NCI-H2196 (cell line): Measurements from ENCODE around the gene TMEM247.
"Not testable (repeated sequence)": the region's sequence is repeated elsewhere in the genome, so short reads cannot be mapped to it uniquely, and the experiment has no call there.

ENCODE experiments used
- DNase-seq: peaks from one replicate; lab custom pipeline; 2025; ENCODE audit not compliant: unreplicated experiment; lab: John Stamatoyannopoulos, UW

The TMEM247 gene

DNA sequence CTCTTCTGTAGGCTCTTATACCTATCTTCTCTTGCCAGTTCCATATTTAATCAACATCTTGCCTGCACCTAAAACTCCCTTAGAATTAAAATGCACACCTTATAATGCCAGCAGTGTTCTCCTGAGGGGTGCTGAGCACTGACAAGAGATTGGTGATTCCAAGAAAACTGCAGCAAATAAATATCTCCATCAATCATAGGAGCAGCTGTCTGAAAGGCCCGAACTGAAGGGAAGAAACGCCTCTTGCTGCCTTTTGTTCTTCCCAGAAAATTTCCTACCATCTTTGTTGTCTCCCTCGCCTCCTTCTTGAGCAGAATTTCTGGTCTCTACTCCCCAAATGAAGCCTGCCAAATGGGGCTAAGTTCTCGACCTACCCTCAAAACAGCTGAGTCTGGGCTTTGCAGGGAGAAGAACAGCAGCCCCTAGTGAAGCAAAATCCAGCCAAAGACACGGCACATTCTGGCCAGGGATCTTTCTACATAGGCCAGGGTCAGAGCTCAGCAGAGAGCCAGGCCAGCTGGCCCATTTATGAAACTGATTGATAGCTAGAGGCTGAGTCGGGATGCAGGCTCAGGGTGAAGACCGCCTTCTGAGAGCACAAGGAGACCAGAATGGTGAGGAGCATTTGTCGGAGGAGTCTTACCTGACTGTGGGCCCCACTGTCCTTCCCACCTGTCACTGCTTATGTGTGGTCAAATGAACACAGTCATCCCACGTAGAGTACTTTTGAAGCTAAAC, 20.4 kb upstream of the TMEM247 start:
- no peak for DNase-seq

DNA sequence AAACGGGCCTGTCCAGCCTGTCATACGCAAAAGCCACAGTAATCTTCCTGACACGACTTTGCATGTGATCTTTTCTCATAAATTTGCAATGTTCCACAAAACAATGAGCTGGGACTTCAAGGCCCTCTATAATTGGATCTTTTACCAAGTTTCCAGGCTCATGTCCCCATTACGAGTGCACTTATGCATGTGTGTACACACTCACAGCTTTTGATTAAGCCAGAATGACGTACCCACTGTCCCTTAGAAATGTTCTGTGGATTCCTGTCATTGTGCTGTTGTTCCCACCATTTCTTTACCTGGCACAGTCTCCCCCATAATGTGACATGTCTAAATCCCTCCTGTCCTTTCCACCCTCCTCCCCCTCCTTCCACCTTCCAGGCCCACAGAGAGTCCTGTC, 19.7 kb upstream of the TMEM247 start:
- DNase-seq, result no peak

DNA sequence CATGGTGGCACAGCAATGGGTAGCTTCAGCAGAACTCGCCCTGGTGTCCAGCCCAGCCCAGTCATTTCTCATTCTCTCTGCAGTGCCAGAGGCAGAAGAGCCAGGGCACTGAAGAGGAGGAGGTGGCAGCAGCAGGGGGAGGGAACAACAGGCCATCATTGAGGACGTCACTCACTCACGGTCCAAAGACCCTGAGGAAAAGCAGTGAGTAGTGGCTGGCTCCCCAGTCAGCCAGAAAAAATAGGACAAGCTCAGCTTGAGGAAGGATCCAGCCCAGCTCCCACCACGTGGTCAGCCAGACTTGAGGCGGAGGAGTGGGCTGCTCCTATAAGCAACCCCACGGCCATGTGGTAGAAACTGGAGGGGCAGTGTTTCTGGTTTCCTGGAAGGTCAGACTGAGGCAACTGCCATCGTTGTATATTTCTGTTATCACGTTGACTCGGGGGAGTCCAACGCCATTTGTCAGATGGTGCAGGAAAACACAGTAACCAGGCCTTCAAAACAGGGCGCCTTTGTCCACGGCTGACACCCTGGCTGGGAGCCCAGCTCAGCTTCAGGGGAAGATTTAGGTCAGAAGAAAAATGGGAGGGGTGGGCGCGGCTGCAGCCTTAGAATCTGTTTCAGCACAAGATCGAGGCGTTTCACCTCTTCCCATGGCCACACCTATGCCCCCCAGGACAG, 19.0 kb upstream of the TMEM247 start:
- DNase-seq, result no peak

DNA sequence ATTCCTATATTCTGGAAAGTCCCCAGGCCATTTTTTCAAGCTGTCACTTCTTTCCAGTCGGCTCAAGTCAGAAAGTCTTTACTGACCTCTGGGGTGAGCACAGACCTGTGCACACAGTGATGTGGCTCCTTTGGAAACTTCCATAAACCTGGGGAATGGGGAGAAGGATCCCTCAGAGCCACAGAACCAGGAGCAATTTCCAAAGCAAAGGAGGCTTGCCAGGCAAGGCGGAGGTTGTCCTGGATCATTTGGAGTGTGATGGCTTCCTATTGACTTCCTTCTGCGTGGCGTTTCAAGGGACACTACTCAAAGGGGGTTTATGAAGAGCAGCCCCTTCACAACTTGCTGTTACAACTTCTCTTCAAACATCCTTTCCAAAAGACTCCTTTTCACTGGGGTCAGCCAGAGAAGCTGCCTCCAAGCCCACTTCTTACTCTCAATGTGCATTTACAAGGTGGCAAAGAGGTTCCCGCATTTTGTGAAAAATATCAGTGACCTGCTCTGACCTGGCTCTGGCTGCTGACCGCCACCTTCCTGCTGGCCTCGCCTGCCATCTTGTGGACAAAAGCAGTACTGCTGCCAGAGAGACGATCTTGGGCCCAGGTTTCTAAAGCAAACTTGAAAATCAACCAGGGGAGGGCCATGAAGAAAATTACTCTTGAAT, 18.2 kb upstream of the TMEM247 start:
- DNase-seq, result peak; percentile 80

DNA sequence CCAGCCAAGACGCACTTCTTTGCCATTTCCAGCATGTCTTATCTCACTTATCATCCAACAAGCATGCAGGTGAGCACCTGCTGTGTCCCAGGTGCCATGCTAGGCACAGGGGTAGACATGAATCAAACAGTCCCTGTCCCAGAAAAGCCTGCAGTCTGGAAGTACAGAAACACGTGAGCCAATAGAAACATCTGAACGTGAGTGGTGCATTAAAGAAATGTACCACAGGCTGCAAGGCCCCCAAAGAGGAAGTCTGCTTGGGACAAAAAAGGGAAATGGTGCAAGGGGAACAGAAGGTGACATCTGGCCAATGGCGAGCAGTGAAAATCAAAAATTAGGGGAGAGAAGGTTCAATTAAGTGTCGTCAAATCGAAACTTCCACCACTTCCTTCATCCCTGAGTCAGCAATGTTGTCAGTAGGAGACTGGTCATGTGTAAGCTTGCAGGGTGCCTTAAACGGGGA, 17.6 kb upstream of the TMEM247 start:
- no peak for DNase-seq

DNA sequence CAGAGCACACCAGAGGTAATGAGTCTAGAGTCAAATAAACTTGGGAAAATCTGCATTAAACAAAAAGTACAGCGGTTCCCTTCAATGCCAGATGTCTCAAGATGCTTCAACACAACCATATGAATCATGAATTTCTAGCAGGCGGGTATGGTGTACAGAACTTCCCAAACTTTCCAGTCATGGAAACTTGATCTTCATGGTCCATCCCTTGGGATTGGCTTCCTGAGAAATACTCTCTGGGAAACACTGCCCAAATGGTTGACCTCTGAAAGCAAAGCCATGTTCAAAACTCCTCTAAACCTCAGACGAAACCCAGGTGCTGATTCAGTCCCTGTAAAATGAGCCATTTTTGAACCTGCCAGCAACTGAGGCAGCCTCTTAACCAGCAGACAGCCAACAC, 16.4 kb upstream of the TMEM247 start:
- DNase-seq, result no peak

DNA sequence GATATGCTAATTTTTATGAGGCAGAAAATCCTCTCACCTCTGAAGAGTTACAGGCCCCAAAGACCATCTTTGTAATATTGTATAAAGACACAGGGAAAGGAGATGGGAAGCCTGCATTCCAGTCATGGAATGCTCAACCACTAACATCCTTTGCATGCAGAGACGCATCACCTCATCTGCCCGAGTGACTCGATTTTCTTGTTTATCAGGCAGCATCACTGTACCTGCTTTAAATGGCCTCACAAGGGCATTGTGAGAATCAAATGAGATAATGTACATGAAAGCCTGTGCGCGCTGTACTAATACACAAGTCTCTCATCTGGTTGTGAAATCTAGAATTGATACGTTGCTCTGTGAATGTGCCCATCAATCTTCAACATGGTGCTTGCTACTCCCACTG, 10.2 kb upstream of the TMEM247 start:
- no peak for DNase-seq

DNA sequence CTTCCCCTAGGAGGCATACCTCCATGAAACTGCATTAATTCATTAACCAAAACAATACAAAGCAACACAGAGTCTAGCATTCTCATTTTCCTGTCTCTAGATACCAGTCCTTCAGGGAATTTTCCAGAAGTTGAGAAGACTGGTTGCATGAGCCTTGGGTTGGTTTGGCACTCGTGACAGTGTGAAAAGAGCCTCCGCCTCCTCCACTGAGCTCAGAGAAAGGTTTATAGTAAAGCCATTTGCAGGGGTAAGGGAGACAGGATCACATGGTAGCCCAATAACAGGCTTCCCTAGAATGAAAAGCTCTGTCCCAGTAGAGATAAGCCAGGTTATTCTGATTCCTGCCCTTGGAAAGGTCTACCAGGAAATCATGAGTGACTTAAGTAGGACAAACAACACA, 9.7 kb upstream of the TMEM247 start:
- no peak for DNase-seq

DNA sequence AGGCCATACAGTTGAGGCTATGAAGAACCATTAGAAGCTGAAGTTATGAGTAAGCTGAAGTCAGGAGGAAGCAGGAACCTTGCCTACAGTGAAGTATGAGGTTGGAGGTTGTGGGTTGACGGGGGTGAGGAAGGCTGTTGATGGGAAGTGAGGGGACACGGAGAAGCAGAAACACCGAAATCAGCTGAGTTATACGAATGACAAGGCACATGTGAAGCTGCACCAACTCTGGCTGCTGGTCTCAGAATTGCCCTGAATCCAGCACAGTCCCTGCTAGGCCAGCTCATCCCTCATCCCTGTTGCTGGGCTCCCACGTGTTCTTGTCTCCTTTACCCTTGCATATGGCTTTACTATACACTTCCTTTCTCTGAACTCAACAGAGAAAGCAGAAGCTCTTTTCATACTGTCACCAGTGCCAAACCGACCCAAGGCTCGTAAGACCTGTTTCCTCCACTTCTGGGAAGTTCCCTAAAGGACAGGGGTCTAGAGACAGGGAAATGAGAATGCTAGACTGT, 9.2 kb upstream of the TMEM247 start:
- no peak for DNase-seq

DNA sequence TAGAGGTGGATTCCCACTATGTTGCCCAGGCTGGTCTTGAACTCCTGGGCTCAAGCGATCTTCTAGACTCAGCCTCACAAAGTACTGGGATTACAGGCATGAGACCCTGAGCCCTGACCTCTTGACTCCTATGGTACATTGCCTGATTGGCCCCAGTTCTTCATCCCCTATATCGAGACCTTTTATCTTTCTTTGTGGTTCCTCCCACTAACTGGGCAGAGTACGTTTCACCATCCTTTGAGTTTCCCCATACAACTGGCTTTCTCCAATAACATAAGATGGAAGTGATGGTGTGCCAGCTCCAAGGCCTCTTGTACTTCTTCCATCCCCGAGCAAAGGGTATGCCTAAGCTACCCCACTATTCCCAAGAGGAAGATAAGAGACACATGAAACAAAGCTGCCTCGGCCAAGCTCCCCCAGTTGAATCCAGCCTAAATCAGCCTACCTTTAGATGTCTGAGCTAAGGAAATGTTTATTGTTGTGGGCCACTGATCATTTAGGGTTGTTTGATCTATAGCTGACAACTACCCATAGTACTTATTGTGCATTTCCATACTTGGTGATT, 8.3 kb upstream of the TMEM247 start:
- DNase-seq, result no peak

DNA sequence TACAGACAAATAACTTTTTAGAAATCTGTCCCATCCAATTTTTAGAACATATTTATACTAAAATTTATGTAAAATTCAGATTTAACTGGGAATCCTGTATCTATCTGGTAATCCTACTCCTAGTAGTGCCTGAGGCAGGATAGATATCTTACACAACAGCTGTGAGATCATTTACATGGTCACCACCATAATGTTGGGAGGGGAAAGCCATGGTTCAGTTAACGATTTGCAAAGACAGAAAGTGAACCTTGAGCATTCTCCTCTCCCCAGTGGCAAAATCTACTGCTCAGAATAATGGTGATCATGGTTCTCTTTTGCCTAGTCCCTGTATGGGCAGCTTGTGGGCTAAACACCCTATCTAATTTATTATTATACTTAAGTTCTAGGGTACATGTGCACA, 7.7 kb upstream of the TMEM247 start:
- DNase-seq, result no peak

DNA sequence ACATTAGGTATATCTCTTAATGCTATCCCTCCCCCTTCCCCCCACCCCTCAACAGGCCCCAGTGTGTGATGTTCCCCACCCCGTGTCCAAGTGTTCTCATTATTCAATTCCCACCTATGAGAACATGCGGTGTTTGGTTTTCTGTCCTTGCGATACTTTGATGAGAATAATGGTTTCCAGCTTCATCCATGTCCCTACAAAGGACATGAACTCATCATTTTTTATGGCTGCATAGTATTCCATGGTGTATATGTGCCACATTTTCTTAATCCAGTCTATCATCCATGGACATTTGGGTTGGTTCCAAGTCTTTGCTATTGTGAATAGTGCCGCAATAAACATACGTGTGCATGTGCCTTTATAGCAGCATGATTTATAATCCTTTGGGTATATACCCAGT, 7.2 kb upstream of the TMEM247 start:
- DNase-seq, result not testable (repeated sequence)

DNA sequence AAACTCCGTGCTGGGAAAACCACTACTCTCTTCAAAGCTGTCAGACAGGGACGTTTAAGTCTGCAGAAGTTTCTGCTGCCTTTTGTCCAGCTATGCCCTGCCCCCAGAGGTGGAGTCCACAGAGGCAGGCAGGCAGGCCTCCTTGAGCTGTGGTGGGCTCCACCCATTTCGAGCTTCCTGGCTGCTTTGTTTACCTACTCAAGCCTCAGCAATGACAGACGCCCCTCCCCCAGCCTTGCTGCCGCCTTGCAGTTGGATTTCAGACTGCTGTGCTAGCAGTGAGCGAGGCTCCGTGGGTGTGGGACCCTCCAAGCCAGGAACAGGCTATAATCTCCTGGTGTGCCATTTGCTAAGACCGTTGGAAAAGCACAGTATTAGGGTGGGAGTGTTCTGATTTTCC, 1.9 kb upstream of the TMEM247 start:
- DNase-seq, result not testable (repeated sequence)

DNA sequence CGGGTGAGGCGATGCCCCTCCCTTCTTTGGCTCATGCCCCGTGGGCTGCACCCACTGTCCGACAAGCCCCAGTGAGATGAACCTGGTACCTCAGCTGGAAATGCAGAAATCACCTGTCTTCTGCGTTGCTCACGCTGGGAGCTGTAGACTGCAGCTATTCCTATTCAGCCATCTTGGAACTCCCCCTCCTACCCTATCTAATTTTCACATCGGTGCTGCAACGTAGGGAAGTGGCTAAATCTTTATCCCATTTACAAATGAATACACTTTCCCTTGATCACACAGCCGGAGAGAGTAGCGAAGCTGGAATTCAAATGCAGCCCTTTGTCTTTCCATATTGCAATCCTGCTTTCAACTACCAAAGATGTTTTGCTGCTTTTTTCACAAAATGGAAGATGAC, 1.4 kb upstream of the TMEM247 start:
- no peak for DNase-seq

DNA sequence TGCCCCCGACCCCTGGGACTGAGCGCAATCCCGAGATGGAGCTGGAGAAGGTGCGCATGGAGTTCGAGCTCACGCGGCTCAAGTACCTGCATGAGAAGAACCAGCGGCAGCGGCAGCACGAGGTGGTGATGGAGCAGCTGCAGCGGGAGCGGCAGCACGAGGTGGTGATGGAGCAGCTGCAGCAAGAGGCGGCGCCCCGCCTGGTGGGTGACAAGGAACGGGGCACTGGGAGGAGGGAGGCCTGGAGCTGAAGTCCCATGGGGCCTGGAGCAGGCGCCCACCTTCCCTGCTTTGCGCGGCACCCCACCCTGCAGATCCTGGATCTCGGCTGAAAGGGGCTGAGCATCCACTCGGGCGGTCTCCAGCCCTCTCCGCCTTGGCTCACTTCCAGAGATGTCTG, 1.2 kb downstream of the TMEM247 start:
- no peak for DNase-seq

DNA sequence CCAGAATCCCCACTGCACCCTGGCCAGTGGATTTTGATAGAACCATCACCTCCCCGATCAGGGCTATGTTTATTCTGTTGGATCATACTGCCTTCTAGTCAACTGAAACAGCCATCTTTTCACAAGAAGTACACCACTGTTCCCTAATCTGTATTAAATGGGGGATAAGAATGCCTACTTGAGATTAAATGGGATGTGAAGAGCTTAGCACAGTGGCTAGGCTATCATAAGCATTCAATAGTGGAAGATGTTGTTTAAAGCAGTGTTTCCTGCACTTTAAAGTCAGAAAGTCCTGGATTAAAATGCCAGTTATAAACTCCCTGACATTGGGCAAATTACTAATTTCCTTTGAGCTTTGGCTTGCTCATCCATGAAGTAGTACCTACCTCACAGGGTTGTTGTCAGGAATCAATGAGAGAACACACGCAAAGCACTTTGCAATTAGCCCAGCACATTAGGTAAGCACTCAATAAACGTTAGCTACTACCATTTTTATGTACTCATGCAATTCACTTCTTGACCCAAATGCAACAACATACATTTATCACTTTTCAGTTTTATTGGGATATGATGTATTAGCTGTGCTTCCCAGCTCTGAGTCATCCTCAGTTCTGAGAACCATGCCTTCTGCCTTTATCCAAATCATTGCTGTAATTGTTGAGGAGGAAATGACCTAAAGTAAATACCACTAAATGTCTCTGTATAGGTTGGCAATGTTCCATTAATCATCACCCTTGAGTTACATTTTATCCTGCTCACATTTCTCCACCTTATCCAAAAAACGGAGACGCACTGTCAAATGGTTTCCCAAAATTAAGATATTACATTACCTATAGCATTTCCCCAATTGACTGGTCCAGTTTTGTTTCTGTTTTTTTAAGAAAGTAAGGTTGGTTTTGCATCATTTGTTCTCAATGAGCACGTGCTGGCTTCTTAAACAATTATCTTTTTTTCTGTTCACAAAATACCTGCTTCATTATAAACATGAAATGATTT, 2.1 kb downstream of the TMEM247 start:
- DNase-seq, result peak; percentile 54

DNA sequence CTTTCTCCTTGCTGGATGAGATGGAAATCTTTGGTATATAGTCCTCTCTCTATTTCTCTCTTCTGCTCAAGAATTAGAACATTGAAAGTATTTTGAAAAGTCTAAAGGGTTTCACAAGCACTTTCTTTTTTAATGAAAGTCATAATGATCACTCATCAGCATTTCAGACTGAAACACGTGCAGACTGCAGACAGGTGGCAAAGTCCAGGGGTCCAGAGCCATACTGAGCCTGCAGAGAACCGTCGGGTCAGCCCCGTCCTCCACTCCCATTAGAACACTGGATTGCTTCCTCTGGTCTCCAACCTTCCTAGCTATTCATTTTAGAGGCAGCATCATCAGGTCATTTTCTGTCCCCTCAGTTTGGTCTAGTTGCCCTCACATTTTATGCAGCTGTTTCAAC, 3.1 kb downstream of the TMEM247 start:
- DNase-seq, result no peak

DNA sequence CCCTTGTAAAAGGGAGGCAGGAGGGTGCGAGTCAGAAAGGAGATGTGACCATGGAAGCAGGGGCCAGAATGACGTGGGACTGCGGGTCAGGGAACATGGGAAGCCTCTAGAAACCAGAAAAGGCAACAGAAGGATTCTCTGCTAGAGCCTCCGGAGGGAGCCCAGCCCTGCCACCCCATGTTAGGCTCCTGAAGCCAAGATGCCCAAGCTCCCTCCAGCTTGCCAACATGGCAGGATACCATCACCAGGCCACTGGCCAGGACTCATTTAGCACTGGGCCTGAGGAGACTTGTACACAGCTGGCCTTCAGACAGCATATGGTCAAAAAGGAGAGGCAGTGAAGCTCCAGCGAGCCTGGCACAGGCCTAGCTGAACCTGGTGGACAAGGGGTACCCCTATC, 5.6 kb downstream of the TMEM247 start:
- no peak for DNase-seq

DNA sequence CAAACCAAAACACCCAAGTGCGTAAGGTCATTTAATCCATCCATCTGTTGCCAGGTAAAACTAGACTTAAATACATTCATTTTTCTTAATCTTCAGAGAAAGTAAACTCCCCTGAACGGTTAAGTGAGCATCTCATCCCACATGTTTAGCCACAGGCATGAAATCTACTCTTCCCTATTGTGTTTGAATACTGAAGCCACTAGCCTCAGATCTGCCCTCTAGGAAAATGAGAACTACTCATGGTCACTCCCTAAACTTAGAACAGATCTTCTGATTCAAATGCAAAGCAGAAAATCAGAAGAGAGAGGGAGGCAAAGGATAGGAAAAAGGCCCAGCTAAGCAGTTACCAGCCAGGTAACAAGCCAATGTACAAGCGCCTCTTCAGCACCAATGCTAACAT, 7.1 kb downstream of the TMEM247 start:
- no peak for DNase-seq

DNA sequence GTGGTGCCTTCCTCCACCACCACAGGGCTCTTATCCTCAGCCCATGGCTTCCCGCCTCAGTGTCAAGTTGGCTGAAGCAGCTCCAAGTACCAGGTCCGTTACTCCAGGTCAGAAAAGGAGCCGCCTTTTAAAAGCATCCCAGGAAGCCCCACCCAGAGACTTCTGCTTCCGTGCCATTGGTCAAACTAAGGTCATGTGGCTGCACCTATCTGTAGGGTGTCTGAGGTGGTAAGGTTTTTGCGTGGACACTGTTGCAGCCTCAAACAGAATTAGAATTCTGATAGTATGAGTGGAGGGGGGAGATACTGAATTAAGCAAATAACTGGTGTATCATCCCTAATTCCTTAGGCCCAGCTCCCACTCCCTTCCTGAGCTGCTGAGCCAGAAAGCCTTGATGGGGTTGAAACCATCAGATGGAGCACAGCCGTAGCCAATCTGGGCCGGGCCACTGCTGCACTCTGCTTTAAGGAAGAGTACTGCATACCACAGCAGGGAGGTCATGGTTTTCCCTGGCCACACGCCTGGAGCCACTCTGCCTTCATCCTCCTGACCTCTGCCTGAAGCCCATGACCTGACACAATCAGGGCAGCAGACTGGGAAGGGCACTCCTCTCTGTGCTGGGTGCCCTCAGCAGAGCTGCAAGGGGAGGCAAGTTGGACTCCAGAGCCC, 8.4 kb downstream of the TMEM247 start:
- DNase-seq, result no peak
